Epithelial cell of umbilical artery (primary cell): ENCODE results near the gene GAGE12G. TPM values are rescaled to one million over a fixed set of nuclear protein-coding genes. Genes with fewer than 3 reads are reported as not detected.

Source experiments
- total RNA-seq: library from RNA; depleted of rRNA; stranded (reverse); fragments of >200 nt; gene quantifications from 2 replicates; pipeline ENCODE4 v1.2.3, GENCODE V29; 2014

The GAGE12G gene, protein sequence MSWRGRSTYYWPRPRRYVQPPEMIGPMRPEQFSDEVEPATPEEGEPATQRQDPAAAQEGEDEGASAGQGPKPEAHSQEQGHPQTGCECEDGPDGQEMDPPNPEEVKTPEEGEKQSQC
- total RNA-seq, result not detected in 2 replicates

DNA sequence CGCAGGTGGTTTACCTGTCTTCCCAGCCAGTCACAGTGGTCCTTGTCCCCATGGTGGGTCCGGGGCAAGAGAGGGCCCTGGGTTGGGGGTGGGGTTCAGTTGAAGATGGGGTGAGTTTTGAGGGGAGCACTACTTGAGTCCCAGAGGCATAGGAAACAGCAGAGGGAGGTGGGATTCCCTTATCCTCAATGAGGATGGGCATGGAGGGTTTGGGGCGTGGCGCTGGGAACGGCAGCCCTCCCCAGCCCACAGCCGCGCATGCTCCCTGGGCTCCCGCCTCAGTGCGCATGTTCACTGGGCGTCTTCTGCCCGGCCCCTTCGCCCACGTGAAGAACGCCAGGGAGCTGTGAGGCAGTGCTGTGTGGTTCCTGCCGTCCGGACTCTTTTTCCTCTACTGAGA lies at the start of gene GAGE12G:
GAGE12G (plus strand) TSS at position 301 of the 400 bp plus-strand sequence. CDS start 1,155 bp downstream, outside the sequence.

DNA sequence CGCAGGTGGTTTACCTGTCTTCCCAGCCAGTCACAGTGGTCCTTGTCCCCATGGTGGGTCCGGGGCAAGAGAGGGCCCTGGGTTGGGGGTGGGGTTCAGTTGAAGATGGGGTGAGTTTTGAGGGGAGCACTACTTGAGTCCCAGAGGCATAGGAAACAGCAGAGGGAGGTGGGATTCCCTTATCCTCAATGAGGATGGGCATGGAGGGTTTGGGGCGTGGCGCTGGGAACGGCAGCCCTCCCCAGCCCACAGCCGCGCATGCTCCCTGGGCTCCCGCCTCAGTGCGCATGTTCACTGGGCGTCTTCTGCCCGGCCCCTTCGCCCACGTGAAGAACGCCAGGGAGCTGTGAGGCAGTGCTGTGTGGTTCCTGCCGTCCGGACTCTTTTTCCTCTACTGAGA lies 38.3 kb upstream of the GAGE12G start, which contains the start of gene GAGE12C:
GAGE12C (plus strand) TSS at position 301 of the 400 bp plus-strand sequence. CDS start 1,155 bp downstream, outside the sequence.

DNA sequence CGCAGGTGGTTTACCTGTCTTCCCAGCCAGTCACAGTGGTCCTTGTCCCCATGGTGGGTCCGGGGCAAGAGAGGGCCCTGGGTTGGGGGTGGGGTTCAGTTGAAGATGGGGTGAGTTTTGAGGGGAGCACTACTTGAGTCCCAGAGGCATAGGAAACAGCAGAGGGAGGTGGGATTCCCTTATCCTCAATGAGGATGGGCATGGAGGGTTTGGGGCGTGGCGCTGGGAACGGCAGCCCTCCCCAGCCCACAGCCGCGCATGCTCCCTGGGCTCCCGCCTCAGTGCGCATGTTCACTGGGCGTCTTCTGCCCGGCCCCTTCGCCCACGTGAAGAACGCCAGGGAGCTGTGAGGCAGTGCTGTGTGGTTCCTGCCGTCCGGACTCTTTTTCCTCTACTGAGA lies 28.8 kb upstream of the GAGE12G start, which contains the start of gene GAGE12D:
GAGE12D (plus strand) TSS at position 301 of the 400 bp plus-strand sequence. CDS start 1,155 bp downstream, outside the sequence.

DNA sequence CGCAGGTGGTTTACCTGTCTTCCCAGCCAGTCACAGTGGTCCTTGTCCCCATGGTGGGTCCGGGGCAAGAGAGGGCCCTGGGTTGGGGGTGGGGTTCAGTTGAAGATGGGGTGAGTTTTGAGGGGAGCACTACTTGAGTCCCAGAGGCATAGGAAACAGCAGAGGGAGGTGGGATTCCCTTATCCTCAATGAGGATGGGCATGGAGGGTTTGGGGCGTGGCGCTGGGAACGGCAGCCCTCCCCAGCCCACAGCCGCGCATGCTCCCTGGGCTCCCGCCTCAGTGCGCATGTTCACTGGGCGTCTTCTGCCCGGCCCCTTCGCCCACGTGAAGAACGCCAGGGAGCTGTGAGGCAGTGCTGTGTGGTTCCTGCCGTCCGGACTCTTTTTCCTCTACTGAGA lies 19.2 kb upstream of the GAGE12G start, which contains the start of gene GAGE12E:
GAGE12E (plus strand) TSS at position 301 of the 400 bp plus-strand sequence. CDS start 1,155 bp downstream, outside the sequence.

DNA sequence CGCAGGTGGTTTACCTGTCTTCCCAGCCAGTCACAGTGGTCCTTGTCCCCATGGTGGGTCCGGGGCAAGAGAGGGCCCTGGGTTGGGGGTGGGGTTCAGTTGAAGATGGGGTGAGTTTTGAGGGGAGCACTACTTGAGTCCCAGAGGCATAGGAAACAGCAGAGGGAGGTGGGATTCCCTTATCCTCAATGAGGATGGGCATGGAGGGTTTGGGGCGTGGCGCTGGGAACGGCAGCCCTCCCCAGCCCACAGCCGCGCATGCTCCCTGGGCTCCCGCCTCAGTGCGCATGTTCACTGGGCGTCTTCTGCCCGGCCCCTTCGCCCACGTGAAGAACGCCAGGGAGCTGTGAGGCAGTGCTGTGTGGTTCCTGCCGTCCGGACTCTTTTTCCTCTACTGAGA lies 9.7 kb upstream of the GAGE12G start, which contains the start of gene GAGE12F:
GAGE12F (plus strand) TSS at position 301 of the 400 bp plus-strand sequence. CDS start 1,155 bp downstream, outside the sequence.

DNA sequence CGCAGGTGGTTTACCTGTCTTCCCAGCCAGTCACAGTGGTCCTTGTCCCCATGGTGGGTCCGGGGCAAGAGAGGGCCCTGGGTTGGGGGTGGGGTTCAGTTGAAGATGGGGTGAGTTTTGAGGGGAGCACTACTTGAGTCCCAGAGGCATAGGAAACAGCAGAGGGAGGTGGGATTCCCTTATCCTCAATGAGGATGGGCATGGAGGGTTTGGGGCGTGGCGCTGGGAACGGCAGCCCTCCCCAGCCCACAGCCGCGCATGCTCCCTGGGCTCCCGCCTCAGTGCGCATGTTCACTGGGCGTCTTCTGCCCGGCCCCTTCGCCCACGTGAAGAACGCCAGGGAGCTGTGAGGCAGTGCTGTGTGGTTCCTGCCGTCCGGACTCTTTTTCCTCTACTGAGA lies 9.4 kb downstream of the GAGE12G start, which contains the start of gene GAGE12H:
GAGE12H (plus strand) TSS at position 301 of the 400 bp plus-strand sequence. CDS start 1,155 bp downstream, outside the sequence.

DNA sequence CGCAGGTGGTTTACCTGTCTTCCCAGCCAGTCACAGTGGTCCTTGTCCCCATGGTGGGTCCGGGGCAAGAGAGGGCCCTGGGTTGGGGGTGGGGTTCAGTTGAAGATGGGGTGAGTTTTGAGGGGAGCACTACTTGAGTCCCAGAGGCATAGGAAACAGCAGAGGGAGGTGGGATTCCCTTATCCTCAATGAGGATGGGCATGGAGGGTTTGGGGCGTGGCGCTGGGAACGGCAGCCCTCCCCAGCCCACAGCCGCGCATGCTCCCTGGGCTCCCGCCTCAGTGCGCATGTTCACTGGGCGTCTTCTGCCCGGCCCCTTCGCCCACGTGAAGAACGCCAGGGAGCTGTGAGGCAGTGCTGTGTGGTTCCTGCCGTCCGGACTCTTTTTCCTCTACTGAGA lies 19.0 kb downstream of the GAGE12G start, which contains the start of gene GAGE2A:
GAGE2A (plus strand) TSS at position 301 of the 400 bp plus-strand sequence. CDS start 1,155 bp downstream, outside the sequence.

DNA sequence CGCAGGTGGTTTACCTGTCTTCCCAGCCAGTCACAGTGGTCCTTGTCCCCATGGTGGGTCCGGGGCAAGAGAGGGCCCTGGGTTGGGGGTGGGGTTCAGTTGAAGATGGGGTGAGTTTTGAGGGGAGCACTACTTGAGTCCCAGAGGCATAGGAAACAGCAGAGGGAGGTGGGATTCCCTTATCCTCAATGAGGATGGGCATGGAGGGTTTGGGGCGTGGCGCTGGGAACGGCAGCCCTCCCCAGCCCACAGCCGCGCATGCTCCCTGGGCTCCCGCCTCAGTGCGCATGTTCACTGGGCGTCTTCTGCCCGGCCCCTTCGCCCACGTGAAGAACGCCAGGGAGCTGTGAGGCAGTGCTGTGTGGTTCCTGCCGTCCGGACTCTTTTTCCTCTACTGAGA lies 28.5 kb downstream of the GAGE12G start, which contains the start of gene GAGE1:
GAGE1 (plus strand) TSS at position 301 of the 400 bp plus-strand sequence. CDS start 1,155 bp downstream, outside the sequence.

Other genes starting within 250 kb of the GAGE12G start
- not detected in 2 replicates for gene GAGE12J, start 248.4 kb upstream of the GAGE12G start, total RNA-seq
- not detected in 2 replicates for gene GAGE13, start 238.8 kb upstream of the GAGE12G start, total RNA-seq
- not detected in 2 replicates for gene GAGE12C, start 38.2 kb upstream of the GAGE12G start, total RNA-seq
- not detected in 2 replicates for gene GAGE12D, start 28.7 kb upstream of the GAGE12G start, total RNA-seq
- gene GAGE12E, start 19.1 kb upstream of the GAGE12G start, total RNA-seq, result not detected in 2 replicates
- gene GAGE12F, start 9.6 kb upstream of the GAGE12G start, total RNA-seq, result not detected in 2 replicates
- gene GAGE12H, start 9.5 kb downstream of the GAGE12G start, total RNA-seq, result not detected in 2 replicates
- gene GAGE2A, start 19.1 kb downstream of the GAGE12G start, total RNA-seq, result not detected in 2 replicates
- not detected in 2 replicates for gene GAGE1, start 28.6 kb downstream of the GAGE12G start, total RNA-seq
- not detected in 2 replicates for gene PAGE1, start 125.6 kb downstream of the GAGE12G start, total RNA-seq